ENCODE results near the gene EIF2B4. TPM values are rescaled to one million over a fixed set of nuclear protein-coding genes. Genes with fewer than 3 reads are reported as not detected.

The EIF2B4 gene
- total and polyA plus RNA-seq, 2 of the 13 experiments (the other 11 are each of a cell fraction or from before 2014, with no cell fraction given) = 91.5 to 96.4 TPM

- ATAC-seq (peak; percentile 59), DNase-seq (ENCODE audit: low spot score) (no peak), FAIRE-seq (no peak)
- Histone ChIP-seq H3K4me3 (replicated peaks in 1 of 3; ENCODE audit: insufficient read depth in 1 of 3, low read depth in 2 of 3, low read length in 3 of 3) (peak overlapping the region; percentile 88 to 96 (median 95)), H3K36me3 (replicated peaks in 1 of 2; ENCODE audit: control insufficient read depth in 1 of 2, insufficient read depth in 2 of 2, low read length in 2 of 2) (peaks cover 24 to 61% of the 10 kb centered on the region in 2 experiments), H3K79me2 (ENCODE audit: insufficient read depth, low read length) (peaks cover 54% of the 10 kb centered on the region), H3K27ac (ENCODE audit: extremely low read length, insufficient read depth, low read length) (peak overlapping the region; percentile 83), H2AFZ (ENCODE audit: low read length) (no peak overlapping the region), H3K9ac (ENCODE audit: insufficient read depth, low read depth, low read length) (peak overlapping the region; percentile 97), H3K4me2 (ENCODE audit: low read depth, low read length) (peak overlapping the region; percentile 94), H4K20me1 (ENCODE audit: insufficient read depth, low read length) (no peaks in the 10 kb centered on the region; the same call in 1 of the 2 replicates), H3K27me3 (ENCODE audit: control insufficient read depth in 1 of 2, insufficient read depth in 2 of 2, low read length in 2 of 2) (no peaks in the 10 kb centered on the region; a peak in 1 of 5 replicates), H3K4me1 (ENCODE audit: insufficient read depth, low read length) (peaks cover 41% of the 10 kb centered on the region), H3K9me3 (ENCODE audit: low read length) (no peaks in the 10 kb centered on the region)
- BruUV-seq (replicated peaks) = TSS peak; percentile 58
- in situ Hi-C loops (cut with HindIII; ENCODE audit: extremely low pct_ligation_motif_present, low pct_unique_long_range_greater_than_20kb) = loop anchor here (5.0 kb wide), 1 partner anchor 47 kb away; the partner anchor contains the start of gene MPV17
- POLR2A ChIA-PET = interaction anchor here (0.7 to 9.5 kb wide), 18 partner anchors 9 to 318 kb away, joined by 3 to 125 read pairs (median 6); partner anchors contain the start of genes AGBL5, GTF3C2, MPV17 and NRBP1
- WGBS (ENCODE audit: low lambda C conversion rate) = 3% methylated on average over 18 of the region's 18 CpGs
- CTCF ChIA-PET (ENCODE audit: low intra/inter-chr PET ratio, low total read pairs) = interaction anchor here (2.5 kb wide), 1 partner anchor 49 kb away, joined by 15 read pairs; no protein-coding TSS in a partner anchor
- intact Hi-C loops (cut with micrococcal nuclease; ENCODE audit: unreplicated experiment) = loop anchor here (1.0 to 10.0 kb wide), 4 partner anchors 13 to 115 kb away; partner anchors contain the start of gene GTF3C2
- 0 out of 2 replicates have a peak, but pooled peaks have one; percentile 31 for TF ChIP-seq CENPBD1 (CRISPR knock-in tag; IDR thresholded peaks at IDR 0.05; ENCODE audit: borderline replicate concordance, low read depth)
- peak; percentile 59; the same call in 1 of the 2 replicates for TF ChIP-seq ZSCAN12 (CRISPR knock-in tag; IDR thresholded peaks at IDR 0.05)
- peak; percentile 12; the same call in 1 of the 2 replicates for TF ChIP-seq ZFP36L1 (CRISPR knock-in tag; IDR thresholded peaks at IDR 0.05)
- no peak for TF ChIP-seq TERF1 (CRISPR knock-in tag; IDR thresholded peaks at IDR 0.05)
- TF ChIP-seq SIN3B (IDR thresholded peaks at IDR 0.05; ENCODE audit: low read length) = no peak
- TF ChIP-seq SP2 (CRISPR knock-in tag; IDR thresholded peaks at IDR 0.05) = no peak
- 0 out of 2 replicates have a peak, but pooled peaks have one; percentile 47 for TF ChIP-seq ZBTB42 (CRISPR knock-in tag; IDR thresholded peaks at IDR 0.05)
- peak; percentile 7; the same call in 1 of the 2 replicates for TF ChIP-seq ZBTB2 (CRISPR knock-in tag; IDR thresholded peaks at IDR 0.05; ENCODE audit: low read depth)
- TF ChIP-seq NFE2L1 (CRISPR knock-in tag; IDR thresholded peaks at IDR 0.05; ENCODE audit: borderline replicate concordance) = peak; percentile 80; the same call in 1 of the 2 replicates
- no peak for TF ChIP-seq NFE2L2 (IDR thresholded peaks at IDR 0.05; ENCODE audit: low read length)
- no peak for TF ChIP-seq MAZ (IDR thresholded peaks at IDR 0.05; ENCODE audit: borderline replicate concordance, low read depth, low read length)
- no peak for TF ChIP-seq MAZ (CRISPR knock-in tag; IDR thresholded peaks at IDR 0.05; ENCODE audit: low read depth)
- peak; percentile 47 for TF ChIP-seq ZNF605 (CRISPR knock-in tag; IDR thresholded peaks at IDR 0.05)
- 0 out of 2 replicates have a peak, but pooled peaks have one; percentile 48 for TF ChIP-seq HOXA9 (CRISPR knock-in tag; IDR thresholded peaks at IDR 0.05; ENCODE audit: borderline replicate concordance)
- no peak for TF ChIP-seq ARNT2 (CRISPR knock-in tag; IDR thresholded peaks at IDR 0.05; ENCODE audit: low read depth)
- TF ChIP-seq RARA (CRISPR knock-in tag; IDR thresholded peaks at IDR 0.05) = no peak
- no peak for TF ChIP-seq ZNF761 (CRISPR knock-in tag; conservative IDR thresholded peaks at IDR 0.05)
- peak; percentile 56; the same call in 1 of the 2 replicates for TF ChIP-seq XBP1 (CRISPR knock-in tag; IDR thresholded peaks at IDR 0.05)
- TF ChIP-seq ZNF816 (CRISPR knock-in tag; IDR thresholded peaks at IDR 0.05; ENCODE audit: borderline replicate concordance) = no peak
These were observed 590 bp downstream of the EIF2B4 start for GRCh38 chr2:27369471-27370025.
